Mucosa of descending colon (tissue), 3 donors: Measurements from ENCODE around the gene ABCC9. TPM values are rescaled to one million over a fixed set of nuclear protein-coding genes. Genes with fewer than 3 reads are reported as not detected.

ENCODE experiments used
- ATAC-seq: fragments of 200-7000 bp; cut with Tn5 transposase; one replicate; pipeline ENCODE4 v1.9.1; 2020; ENCODE audit warnings: mild to moderate bottlenecking, moderate library complexity
- DNase-seq, 3 donors: peaks; one replicate each; pipeline ENCODE4 v3.0.0-alpha.2; 2020
- H3K36me3 ChIP-seq: fragments of 200-600 bp; one replicate; pipeline ENCODE4 v1.8.0; 2021; ENCODE audit warnings: low read depth, mild to moderate bottlenecking
- H3K4me1 ChIP-seq: fragments of 200-600 bp; one replicate; pipeline ENCODE4 v1.8.0; 2021; ENCODE audit warnings: low read depth, mild to moderate bottlenecking
- H3K4me3 ChIP-seq: fragments of 200-600 bp; one replicate; pipeline ENCODE4 v1.8.0; 2021; ENCODE audit warnings: mild to moderate bottlenecking
- H3K9me3 ChIP-seq: fragments of 200-600 bp; one replicate; pipeline ENCODE4 v1.8.0; 2021; ENCODE audit warnings: mild to moderate bottlenecking
- CTCF ChIP-seq: fragments of 200-600 bp; IDR thresholded peaks from one replicate; pipeline ENCODE4 v1.8.0; 2022; ENCODE audit warnings: antibody characterized with exemption, mild to moderate bottlenecking
- intact Hi-C, 2 donors: fragments of 100-400 bp; cut with DNase I in 1 of 2; cut with micrococcal nuclease in 1 of 2; formaldehyde crosslinking; loops; one replicate each; pipeline versions ENCODE4 v1.11.0 to v1.11.1; 2022; cut with DNase I, micrococcal nuclease
- total RNA-seq, 3 donors: library from RNA; stranded (reverse); fragmentation: NEBNext Ultra II Directional in 2 of 3; extraction: Animal tissue kit (Norgen Biotek cat#: 25700) in 2 of 3; gene quantifications; one replicate each; pipeline versions ENCODE4 v1.2.1 to v1.2.4, GENCODE V29; 2021 to 2023
- donor health status: DM: no; HTN: no; CAD: no; lungs with moderate emphysema.
- donor health status: DM: no; HTN: no; CAD: no.
- donor health status: DM: no; HTN: yes; CAD: no.

The ABCC9 gene
- total RNA-seq, 3 donors from 2014 or later = 0.67 to 60.6 (median 7.3) TPM

DNA sequence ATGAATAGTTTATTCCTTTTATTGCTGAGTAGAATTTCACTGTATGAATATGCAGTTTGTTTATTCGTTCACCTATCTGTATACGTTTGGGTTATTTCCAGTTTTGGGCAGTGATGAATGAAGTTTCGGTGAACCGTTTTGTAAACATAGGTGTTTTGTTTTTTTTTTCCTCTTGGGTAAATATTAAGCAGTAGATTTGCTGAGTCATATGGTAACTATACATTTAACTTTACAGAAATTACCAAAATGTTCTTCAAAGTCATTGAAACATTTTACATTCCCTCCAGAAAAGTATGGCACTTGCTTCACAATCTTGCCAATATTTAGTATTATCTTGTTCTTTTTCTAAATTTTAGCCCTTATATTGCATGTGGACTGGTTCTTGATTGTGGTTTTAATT is 3.8 kb upstream of the ABCC9 start:
- intact Hi-C loops = no loop called here
- ATAC-seq = no peak
- peaks cover 13% of the 10 kb centered on the region for H3K9me3 ChIP-seq
- no peak for DNase-seq
- no peak overlapping the region for H3K4me3 ChIP-seq
- no peaks in the 10 kb centered on the region for H3K4me1 ChIP-seq
- no peaks in the 10 kb centered on the region for H3K36me3 ChIP-seq
- TF ChIP-seq CTCF = no peak

GRCh38 chr12:21942377-21942703 is 1.1 kb upstream of the ABCC9 start:
- TF ChIP-seq CTCF = no peak
- DNase-seq (no peak), ATAC-seq (peak; percentile 44)
- peaks cover 8% of the 10 kb centered on the region for H3K9me3 ChIP-seq
- no peaks in the 10 kb centered on the region for H3K36me3 ChIP-seq
- no peak overlapping the region for H3K4me3 ChIP-seq
- H3K4me1 ChIP-seq = no peaks in the 10 kb centered on the region
- intact Hi-C loops = no loop called here

- intact Hi-C loops = no loop called here
- no peak overlapping the region for H3K4me3 ChIP-seq
- peaks cover 3% of the 10 kb centered on the region for H3K9me3 ChIP-seq
- ATAC-seq (peak; percentile 78), DNase-seq (peak; percentile 22 to 61 (median 54))
- no peaks in the 10 kb centered on the region for H3K4me1 ChIP-seq
- no peaks in the 10 kb centered on the region for H3K36me3 ChIP-seq
- no peak for TF ChIP-seq CTCF
Observed at GRCh38 chr12:21941506-21942376, 515 bp upstream of the ABCC9 start.

- ATAC-seq (no peak), DNase-seq (no peak)
- Histone ChIP-seq H3K9me3 (no peaks in the 10 kb centered on the region), H3K4me3 (no peak overlapping the region), H3K36me3 (no peaks in the 10 kb centered on the region), H3K4me1 (no peaks in the 10 kb centered on the region)
- no peak for TF ChIP-seq CTCF
- intact Hi-C loops = no loop called here
Observed at GRCh38 chr12:21939435-21939834, 1.8 kb downstream of the ABCC9 start.

- ATAC-seq (no peak), DNase-seq (no peak)
- H3K36me3 ChIP-seq = no peaks in the 10 kb centered on the region
- no peaks in the 10 kb centered on the region for H3K4me1 ChIP-seq
- no peak overlapping the region for H3K4me3 ChIP-seq
- intact Hi-C loops = no loop called here
- TF ChIP-seq CTCF = no peak
- H3K9me3 ChIP-seq = no peaks in the 10 kb centered on the region
Observed at GRCh38 chr12:21938879-21939278, 2.3 kb downstream of the ABCC9 start.
